HG02623 (cell line): ENCODE results near the gene FOXK1.
"Not testable (repeated sequence)": the region's sequence is repeated elsewhere in the genome, so short reads cannot be mapped to it uniquely, and the experiment has no call there.

ENCODE experiments used
- ATAC-seq: cut with Tn5 transposase; IDR thresholded peaks from one replicate; pipeline ENCODE4 v1.9.1; 2021; ENCODE audit warnings: moderate library complexity; ENCODE audit not compliant: unreplicated experiment

The FOXK1 gene

DNA sequence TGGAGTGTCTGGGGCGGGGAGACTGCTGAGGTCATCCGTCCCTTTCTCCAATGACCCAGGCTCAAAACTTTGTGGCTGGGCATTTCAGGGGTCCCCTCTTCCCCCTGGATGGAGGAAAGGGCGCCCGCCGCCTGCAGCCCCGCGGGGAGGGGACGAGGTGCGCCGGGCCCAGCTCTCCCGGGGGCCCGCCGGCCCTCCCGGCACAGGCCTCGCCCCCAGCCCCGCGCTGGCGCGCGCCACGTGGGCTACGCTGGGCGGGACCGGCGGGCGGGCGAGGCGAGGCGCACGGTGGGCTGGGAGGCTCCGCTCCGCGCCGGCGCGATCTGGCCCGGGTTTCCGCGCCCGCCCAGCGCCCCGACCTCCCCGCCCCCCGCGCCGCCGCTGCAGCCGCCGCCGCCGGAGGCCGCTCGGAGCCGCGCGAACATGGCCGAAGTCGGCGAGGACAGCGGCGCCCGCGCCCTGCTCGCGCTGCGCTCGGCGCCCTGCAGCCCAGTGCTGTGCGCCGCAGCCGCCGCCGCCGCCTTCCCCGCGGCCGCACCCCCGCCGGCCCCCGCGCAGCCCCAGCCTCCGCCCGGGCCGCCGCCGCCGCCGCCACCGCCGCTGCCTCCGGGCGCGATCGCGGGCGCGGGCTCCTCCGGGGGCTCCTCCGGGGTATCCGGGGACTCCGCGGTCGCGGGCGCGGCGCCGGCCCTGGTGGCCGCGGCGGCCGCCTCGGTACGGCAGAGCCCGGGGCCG lies at the start of gene FOXK1:
Gene FOXK1 (plus strand): TSS at position 410 of the 735 bp plus-strand sequence. CDS start 14 bp downstream, at position 424.
- peak; percentile 64 for ATAC-seq

- no peak for ATAC-seq
Measured at GRCh38 chr7:4633012-4633411, 49.1 kb upstream of the FOXK1 start.

DNA sequence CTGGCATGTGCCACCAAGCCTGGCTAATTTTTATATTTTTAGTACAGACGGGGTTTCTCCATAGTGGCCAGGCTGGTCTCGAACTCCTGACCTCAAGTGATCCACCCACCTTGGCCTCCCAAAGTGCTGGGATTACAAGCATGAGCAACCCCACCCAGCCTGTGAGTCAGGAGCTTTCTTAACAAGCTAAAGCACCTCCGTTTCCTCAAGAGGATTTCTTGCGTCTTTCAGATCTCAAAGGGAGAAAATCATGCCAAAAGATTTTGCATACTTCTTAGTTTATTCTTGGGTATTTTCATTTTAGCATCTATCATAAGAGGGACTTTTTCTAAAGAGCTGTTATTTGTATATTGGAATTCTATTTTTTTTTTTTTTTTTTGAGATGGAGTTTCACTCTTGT lies 47.9 kb upstream of the FOXK1 start:
- ATAC-seq, result no peak

DNA sequence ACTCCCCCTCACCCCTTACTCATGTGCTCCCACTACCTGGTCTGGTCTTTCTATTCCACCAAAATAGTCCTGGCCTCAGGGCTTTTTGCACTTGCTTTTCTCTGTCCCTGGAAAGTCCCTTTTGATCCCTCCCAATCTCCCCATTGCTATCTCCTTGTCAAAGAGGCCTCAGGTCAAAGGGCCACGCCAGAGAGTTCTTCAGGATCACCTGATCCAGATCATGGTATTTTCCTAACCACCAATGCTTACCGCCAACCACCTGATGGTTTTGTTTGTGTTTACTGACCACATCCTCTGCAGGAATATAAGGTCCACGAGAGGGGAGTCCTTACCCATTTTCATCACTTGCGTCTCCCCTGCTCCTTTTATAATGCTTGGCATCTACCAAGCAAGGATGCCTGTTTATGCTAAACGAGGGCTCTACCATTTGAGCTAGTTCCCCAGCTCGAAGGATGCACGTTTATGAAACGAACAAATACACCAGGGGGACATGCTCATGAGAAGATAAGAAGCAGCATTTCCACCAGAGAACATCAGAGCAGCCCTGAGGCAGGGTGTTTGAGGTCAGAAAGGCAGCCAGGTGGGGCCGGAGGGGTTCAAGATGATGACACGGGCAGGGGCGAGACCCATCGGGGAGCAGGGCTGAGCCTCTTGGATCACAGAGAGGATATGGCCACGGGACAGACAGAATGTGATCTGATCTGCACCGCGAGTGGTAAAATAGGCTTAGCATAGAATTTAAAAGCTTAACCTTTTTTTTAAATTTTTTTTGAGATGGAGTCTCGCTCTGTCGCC lies 43.1 kb upstream of the FOXK1 start:
- ATAC-seq, result no peak

GRCh38 chr7:4641091-4641666 lies 40.9 kb upstream of the FOXK1 start:
- no peak for ATAC-seq

DNA sequence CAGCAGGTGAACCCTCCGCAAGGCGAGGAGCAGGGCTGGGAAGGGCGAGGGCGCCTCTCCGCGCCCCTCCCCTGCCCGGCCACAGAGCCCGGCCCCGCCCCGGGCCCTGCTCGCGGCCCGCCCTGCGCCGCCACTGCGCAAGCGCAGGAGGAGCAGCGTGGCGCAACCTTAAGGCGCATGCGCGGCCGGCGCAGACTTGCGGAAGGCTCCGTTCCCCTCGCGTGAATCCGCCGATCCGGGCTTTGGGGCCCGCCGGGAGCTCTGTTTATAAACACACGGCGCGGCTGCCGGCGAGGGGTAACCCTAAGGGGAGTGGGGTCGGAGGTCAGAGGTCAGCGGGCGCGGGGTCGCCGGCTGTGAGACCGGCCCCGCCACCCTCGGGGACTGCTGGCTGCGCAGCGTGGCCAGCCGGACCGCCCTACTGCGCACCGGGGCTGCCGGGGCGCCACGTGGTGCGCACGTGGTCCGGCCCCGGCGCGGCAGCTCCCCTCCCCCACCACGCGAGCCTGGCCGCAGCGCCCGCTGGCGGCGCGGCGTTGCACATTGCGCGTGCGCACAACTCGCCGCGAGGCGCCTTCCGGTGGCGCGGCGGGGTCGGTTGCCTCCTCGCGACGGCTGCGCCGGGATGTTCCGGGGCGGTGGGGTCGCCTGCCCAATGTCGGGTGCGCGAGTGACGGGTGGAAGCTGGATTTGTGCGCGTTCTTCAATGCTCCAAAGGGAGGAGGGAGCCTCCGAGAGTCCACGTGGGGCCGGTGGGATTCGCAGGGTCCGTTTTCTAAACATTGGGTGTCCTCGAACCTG lies 40.2 kb upstream of the FOXK1 start:
- ATAC-seq, result peak; percentile 77

GRCh38 chr7:4642468-4643203 lies 39.5 kb upstream of the FOXK1 start:
- no peak for ATAC-seq

- ATAC-seq, result not testable (repeated sequence)
Measured at GRCh38 chr7:4643204-4643471, 39.0 kb upstream of the FOXK1 start.

DNA sequence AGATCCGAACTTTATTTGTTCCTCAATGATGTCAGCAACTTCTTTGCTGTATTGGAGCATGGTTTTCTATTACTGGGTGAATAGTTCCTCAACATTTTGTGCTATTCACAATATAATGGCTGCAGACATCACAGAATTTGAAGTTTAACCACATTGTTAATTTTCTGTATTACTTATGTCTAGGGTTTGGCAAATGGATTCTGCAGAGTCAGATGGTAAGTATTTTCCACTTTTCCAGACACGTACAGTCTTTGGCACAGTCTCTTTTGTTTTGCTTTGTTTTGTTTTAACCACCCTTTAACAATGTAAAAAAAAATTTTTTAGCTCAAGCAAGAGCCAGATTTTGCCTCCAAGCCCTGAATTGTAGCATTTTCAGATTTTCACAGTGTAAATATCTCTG lies 36.8 kb upstream of the FOXK1 start:
- no peak for ATAC-seq

GRCh38 chr7:4648111-4648510 lies 34.0 kb upstream of the FOXK1 start:
- ATAC-seq, result no peak

GRCh38 chr7:4650433-4651047 lies 31.6 kb upstream of the FOXK1 start:
- no peak for ATAC-seq

GRCh38 chr7:4653771-4654170 lies 28.3 kb upstream of the FOXK1 start:
- no peak for ATAC-seq

GRCh38 chr7:4655311-4655710 lies 26.8 kb upstream of the FOXK1 start:
- no peak for ATAC-seq

GRCh38 chr7:4655896-4656295 lies 26.2 kb upstream of the FOXK1 start:
- no peak for ATAC-seq

- ATAC-seq, result no peak
Measured at GRCh38 chr7:4657640-4658417, 24.3 kb upstream of the FOXK1 start.

- no peak for ATAC-seq
Measured at GRCh38 chr7:4659551-4660286, 22.4 kb upstream of the FOXK1 start.

- ATAC-seq, result no peak
Measured at GRCh38 chr7:4661871-4662270, 20.2 kb upstream of the FOXK1 start.

DNA sequence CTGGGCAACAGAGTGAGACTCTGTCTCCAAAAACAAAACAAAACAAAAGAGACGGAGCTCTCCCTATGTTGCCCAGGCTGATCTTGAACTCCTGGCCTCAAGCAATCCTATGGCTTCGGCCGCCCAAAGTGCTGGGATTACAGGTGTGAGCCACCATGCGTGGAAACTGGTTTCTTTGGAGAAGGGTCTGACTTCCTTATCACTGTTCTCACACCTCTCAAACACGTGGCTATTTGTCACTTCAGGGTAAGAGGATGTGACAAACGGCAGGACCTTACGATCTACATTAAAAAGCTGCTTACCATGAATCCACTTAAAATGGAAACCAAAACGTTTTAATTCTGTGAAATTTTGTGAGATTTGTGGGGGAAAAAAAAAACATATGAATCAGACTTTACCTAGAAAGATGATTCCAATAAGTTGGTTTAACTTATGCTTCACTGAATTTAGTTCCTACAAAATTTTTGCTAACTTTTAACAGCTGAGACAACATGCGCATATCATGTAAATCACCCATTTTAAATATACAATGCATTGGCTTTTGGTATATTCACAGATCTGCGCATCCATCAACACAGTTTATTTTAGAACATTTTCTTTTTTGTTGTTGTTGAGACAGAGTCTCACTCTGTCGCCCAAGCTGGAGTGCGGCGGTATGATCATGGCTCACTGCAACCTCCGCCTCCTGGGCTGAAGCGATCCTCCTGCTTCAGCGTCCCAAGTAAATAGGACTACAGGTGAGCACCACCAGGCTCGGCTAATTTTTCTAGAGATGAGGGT lies 18.7 kb upstream of the FOXK1 start:
- ATAC-seq, result no peak
